GM18951 (cell line): ENCODE measurements around the gene CD80.

Experiments used
- POLR2A ChIP-seq: IDR thresholded peaks from 4 replicates; pipeline ENCODE4 v1.6.1; 2011; ENCODE audit warnings: mild to moderate bottlenecking; ENCODE audit not compliant: insufficient read length, insufficient read depth; ENCODE audit errors: extremely low read depth
- in situ Hi-C: fragments of 300-500 bp; cut with MboI; formaldehyde crosslinking; loops from one replicate; pipeline ENCODE4 v1.12.0; 2022; ENCODE audit warnings: low sequenced_read_pairs, mixed read lengths, inconsistent platforms; ENCODE audit not compliant: unreplicated experiment

The CD80 gene

DNA sequence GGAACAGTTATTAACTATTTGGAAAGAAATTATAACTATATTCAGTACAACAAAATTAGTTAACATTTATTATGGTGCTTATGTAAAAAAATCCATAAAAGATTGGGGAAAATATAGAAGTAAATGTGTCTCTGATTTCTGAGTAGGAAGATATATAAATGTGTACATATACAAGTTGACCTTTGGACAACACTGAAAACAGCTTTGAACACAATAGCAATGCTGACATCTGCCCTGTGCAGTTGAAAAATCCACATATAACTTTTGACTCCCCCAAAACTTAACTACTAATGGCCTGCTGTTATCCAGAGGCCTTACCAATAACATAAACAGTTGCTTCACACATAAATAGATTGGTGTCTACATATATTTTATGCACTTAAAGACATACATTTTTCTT, 48.7 kb downstream of the CD80 start:
- no peak for TF ChIP-seq POLR2A
- in situ Hi-C loops, result no loop called here

GRCh38 chr3:119508172-119508845, 51.1 kb downstream of the CD80 start:
- in situ Hi-C loops, result no loop called here

GRCh38 chr3:119507404-119507803, 52.0 kb downstream of the CD80 start:
- TF ChIP-seq POLR2A, result no peak
- in situ Hi-C loops, result no loop called here

More at GRCh38 chr3:119508172-119508845, 51.1 kb downstream of the CD80 start:
- TF ChIP-seq POLR2A, result no peak

GRCh38 chr3:119506631-119507030, 52.8 kb downstream of the CD80 start:
- no peak for TF ChIP-seq POLR2A
- in situ Hi-C loops, result no loop called here

DNA sequence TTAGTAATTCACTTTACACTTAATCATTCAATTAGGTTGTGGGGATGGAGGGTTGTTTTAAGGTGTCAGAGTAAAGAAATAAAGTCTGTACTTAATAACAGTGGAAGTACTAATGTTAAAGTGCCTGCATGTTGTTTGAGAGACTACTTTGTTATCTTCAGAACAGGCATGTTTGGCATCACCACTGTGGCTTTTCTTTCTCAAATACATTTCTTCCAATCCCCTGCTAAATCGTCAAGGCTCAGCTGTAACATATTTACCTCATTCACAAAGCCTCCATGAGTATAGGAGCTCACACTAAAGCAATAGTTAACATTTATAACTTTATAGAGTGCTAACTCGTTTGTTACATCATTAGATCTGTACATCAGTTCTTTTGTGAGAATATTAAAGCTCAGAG, 58.5 kb downstream of the CD80 start:
- in situ Hi-C loops, result no loop called here
- no peak for TF ChIP-seq POLR2A

DNA sequence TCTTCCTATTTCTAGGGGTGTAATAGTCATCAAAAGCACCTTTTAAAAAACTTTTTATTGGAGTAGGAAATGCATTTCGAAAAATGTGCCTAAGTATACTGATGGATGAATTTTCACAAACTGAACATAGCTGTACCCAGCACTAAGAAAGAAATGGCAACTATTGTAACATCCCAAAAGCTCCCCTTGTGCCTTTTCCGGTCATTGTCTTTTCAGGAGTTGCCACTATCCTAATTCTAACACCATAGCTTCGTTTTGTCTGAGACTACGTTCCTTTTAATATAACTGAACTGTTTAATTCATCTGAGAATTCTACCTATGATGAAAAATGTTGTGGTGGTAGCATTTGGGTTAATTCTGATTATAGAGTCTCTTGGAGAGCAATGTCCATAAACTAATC, 59.1 kb downstream of the CD80 start:
- in situ Hi-C loops, result no loop called here
- no peak for TF ChIP-seq POLR2A

GRCh38 chr3:119498186-119499011, 61.0 kb downstream of the CD80 start, which contains the start of gene TIMMDC1:
TIMMDC1 (plus strand) TSS chr3:119498547; CDS start chr3:119498734, 187 bp downstream.
- peak; percentile 88 for TF ChIP-seq POLR2A
- in situ Hi-C loops, result no loop called here

DNA sequence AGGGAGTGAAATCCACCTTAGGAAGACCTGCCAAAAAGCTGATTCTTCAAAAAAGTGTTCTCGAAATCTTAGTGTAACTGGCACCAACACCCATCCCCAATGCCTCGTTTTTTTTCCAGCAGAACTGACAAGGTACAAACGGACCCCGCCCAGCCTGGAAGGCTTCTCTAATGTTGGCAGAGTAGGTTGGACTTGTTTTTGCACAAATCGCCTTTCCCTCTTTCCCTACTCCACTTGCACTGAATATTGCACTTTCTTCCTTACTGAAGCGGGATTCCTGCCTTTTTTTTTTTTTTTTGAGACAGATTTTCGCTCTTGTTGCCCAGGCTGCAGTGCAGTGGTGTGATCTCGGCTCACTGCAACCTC, 61.6 kb downstream of the CD80 start:
- no peak for TF ChIP-seq POLR2A
- in situ Hi-C loops, result no loop called here

DNA sequence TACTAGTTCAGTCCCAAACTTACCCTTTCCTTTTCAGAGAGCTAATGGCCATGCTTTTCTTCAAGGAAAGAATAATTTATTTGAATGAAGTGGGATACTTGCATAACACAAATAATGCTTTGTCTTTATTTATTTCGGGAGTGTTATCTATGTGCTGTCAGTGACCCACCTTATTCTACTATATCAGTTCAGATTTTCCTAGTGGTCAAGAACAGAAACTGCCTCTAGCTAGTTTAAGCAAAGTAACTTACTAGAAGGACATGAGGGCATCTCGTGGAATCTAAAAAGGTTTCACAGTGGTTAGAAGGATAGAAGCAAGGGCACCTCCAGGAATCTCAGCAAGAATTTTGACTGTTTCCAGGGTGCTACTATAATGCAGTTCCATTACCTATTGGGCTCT, 64.8 kb downstream of the CD80 start:
- in situ Hi-C loops, result no loop called here

DNA sequence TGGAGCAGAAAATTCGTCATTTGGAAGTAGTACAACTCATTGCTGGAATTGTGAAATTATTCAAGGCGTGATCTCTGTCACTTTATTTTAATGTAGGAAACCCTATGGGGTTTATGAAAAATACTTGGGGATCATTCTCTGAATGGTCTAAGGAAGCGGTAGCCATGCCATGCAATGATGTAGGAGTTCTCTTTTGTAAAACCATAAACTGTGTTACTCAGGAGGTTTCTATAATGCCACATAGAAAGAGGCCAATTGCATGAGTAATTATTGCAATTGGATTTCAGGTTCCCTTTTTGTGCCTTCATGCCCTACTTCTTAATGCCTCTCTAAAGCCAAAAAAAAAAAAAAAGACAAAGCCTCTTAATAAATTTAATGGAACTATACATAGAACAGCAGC, 66.6 kb downstream of the CD80 start:
- in situ Hi-C loops, result no loop called here

More for the DNA sequence above, 64.8 kb downstream of the CD80 start:
- no peak for TF ChIP-seq POLR2A

GRCh38 chr3:119492128-119492527, 67.3 kb downstream of the CD80 start:
- in situ Hi-C loops, result no loop called here
- no peak for TF ChIP-seq POLR2A

More for the DNA sequence above, 66.6 kb downstream of the CD80 start:
- TF ChIP-seq POLR2A, result no peak

DNA sequence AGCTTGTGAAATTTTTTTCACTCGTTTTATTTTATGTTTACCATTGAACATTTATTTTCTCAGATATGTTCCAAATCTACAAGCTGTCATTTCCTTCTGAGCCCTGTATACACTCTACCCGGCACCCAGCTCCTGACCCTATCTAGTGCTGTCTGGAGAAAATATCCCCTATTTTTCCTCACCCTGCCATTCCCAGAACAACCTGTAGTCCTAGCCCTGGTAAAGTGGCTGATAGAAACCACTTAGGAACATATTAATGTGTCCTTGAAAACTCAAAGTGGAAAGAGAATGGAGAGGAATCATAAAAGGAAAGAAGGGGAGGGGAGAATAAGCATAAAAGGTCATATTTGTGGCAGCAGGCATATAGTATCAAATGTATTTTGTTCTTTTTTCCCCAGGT, 69.3 kb downstream of the CD80 start:
- in situ Hi-C loops, result no loop called here
- TF ChIP-seq POLR2A, result no peak

GRCh38 chr3:119485563-119485962, 73.9 kb downstream of the CD80 start:
- no peak for TF ChIP-seq POLR2A
- in situ Hi-C loops, result no loop called here

DNA sequence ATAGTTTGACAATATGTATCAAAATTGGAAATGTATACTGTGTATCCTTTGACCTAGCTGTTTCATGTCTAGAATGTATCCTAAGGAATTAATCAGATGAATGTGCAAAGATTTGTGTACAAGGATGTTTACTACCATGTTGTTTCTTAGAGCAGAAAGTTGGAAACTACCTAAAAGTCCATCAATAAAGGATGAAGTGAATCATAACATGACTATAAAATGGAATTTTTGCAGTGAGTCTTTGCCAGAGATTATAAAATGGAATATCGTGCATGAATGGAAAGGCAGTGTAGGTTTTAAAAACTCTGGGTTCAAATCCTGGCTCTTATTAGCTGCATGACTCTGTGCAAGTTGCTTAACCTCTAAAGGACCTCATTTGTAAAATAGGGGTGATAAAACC, 76.3 kb downstream of the CD80 start:
- in situ Hi-C loops, result no loop called here
- TF ChIP-seq POLR2A, result no peak
